T-helper 22 cell (primary cell): Measurements from ENCODE around the gene GCDH.
A peak's percentile ranks its signal among the peaks of the same experiment; 100 is the strongest.
"Not testable (repeated sequence)": the region's sequence is repeated elsewhere in the genome, so short reads cannot be mapped to it uniquely, and the experiment has no call there.

Source experiments
- DNase-seq: peaks from one replicate; pipeline ENCODE4 v3.0.0-alpha.2; 2020; ENCODE audit warnings: low read depth

GCDH gene

GRCh38 chr19:12890787-12891552 is at the start of gene GCDH:
Gene GCDH (plus strand): TSS chr19:12891160. CDS start chr19:12891305, 145 bp downstream.
- DNase-seq: peak; percentile 96

DNA sequence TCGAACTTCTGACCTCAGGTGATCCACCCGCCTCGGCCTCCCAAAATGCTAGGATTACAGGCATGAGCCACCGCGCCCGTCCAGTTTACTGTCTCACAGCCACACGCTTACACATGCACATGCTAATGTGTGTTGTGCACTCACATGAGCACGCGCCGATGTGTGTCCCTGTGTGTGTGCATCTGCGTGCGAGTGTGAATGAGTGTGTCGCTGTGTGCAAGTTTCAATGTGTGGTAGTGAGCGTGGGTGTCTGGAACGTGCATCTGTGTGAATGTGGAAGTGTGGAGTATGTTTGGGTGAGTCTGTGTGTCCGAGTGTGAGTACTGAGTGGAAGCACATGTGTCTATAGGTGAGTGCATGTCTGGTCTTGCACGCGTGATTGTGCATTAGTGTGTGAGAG is 48.4 kb upstream of the GCDH start:
- no peak for DNase-seq

GRCh38 chr19:12843328-12843727 is 47.6 kb upstream of the GCDH start:
- DNase-seq: no peak

GRCh38 chr19:12843999-12844732 is 46.8 kb upstream of the GCDH start:
- DNase-seq: no peak

DNA sequence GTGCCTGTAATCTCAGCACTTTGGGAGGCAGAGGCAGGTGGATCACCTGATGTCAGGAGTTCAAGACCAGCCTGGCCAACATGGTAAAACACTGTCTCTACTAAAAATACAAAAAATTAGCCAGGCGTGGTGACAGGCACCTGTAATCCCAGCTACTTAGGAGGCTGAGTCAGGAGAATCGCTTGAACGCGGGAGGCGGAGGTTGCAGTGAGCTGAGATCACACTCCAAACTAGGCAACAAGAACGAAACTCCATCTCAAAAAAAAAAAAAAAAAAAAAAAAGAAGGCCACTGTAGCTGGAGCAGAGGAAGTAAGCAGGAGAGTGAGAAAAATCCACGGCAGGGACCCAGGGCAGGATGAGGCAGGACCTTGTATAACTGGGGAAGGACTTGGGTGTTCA is 44.3 kb upstream of the GCDH start:
- not testable (repeated sequence) for DNase-seq

- peak; percentile 53 for DNase-seq
Measured at GRCh38 chr19:12847159-12848139, 43.5 kb upstream of the GCDH start.

GRCh38 chr19:12856653-12857052 is 34.3 kb upstream of the GCDH start:
- no peak for DNase-seq

GRCh38 chr19:12858041-12858928 is 32.7 kb upstream of the GCDH start:
- no peak for DNase-seq

- DNase-seq: no peak
Measured at GRCh38 chr19:12859546-12859945, 31.4 kb upstream of the GCDH start.

- DNase-seq: no peak
Measured at GRCh38 chr19:12864143-12864542, 26.8 kb upstream of the GCDH start.

DNA sequence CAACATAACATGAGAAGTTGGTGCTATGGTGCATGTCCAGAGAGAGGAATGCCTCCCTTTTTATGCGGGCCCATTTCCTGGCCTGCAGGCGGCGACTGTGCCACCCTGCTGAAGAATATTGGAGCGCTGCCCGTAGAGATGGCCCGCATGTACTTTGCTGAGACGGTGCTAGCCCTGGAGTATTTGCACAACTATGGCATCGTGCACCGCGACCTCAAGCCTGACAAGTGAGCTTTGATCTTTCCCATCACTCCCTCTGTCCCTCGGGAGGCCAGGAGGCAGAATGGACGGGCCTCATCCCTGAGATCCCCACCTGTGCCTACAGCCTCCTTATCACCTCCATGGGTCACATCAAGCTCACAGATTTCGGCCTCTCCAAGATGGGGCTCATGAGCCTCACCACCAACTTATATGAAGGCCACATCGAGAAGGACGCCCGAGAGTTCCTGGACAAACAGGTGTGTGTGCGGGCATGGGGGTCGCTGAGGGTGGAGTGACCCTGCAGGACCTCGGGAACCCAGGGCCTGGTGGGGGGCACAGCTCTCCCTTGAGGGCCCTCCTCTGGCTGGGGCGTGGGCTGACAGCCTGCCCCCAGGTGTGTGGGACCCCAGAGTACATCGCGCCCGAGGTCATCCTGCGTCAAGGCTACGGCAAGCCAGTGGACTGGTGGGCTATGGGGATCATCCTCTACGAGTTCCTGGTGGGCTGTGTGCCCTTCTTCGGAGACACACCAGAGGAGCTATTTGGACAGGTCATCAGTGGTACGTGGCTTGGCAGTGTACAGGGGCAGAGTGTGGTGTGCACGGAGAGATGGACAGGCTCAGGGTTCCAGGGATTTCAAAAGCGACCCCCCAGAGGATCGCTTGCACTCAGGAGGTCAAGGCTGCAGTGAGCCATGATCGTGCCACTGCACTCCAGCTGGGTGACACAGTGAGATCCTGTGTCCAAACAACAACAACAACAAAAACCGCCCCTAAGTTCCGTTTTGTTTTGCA is 25.9 kb upstream of the GCDH start:
- DNase-seq: no peak

- DNase-seq: no peak
Measured at GRCh38 chr19:12865746-12866415, 25.1 kb upstream of the GCDH start.

DNA sequence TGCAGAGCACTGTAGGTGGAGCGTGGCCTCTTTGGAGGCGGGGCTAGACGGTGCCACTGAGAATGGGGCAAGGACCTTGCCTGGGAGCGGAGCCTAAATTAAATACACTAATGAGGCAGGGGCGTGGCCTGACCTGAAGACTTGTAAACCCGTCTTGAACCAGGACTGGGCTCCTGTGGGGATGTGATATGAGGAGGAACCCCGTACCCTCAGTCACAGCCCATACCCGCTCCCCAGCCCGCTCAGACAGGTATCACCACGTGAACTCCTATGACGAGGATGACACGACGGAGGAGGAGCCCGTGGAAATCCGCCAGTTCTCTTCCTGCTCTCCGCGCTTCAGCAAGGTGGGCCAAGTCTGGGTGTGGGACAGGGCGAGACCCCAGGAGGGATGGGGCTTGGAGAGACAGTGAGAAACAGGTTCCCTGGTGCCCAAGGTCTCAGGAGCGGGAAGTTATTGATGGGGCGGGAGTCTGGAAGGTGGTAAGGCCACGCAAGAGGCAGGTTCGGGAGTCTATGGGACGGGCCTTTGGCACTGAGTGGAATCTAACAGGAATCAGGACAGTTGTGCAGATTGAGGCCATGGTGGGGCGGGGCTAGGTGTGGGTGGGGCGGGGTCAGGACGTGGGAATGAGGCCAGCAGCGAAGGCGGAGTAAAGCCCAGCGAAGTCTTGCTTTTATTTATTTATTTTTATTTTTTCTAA is 24.4 kb upstream of the GCDH start:
- DNase-seq: no peak

- DNase-seq: no peak
Measured at GRCh38 chr19:12867120-12868099, 23.6 kb upstream of the GCDH start.

- no peak for DNase-seq
Measured at GRCh38 chr19:12868540-12869112, 22.3 kb upstream of the GCDH start.

GRCh38 chr19:12871681-12872080 is 19.3 kb upstream of the GCDH start:
- no peak for DNase-seq

- no peak for DNase-seq
Measured at GRCh38 chr19:12872255-12872654, 18.7 kb upstream of the GCDH start.
